ENCODE results near the gene DIAPH3.

Gene DIAPH3

GRCh38 chr13:60169239-60170031 lies 5.7 kb upstream of the DIAPH3 start:
- no peak for TF ChIP-seq CTCF (IDR thresholded peaks at IDR 0.05; ENCODE audit: control extremely low read depth, extremely low read depth, low read depth, missing control alignments)
- DNase-seq (ENCODE audit: extremely low spot score), result no peak
- ChIA-PET CTCF (interaction anchor here (1.0 kb wide), 1 partner anchor 12 kb away, joined by 3 read pairs; no protein-coding TSS in a partner anchor), POLR2A (no interaction called here)

GRCh38 chr13:60167121-60167520 lies 3.4 kb upstream of the DIAPH3 start:
- POLR2A ChIA-PET, result no interaction called here
- no peak for DNase-seq (ENCODE audit: extremely low spot score)
- CTCF ChIA-PET, result no interaction called here
- no peak for TF ChIP-seq CTCF (IDR thresholded peaks at IDR 0.05; ENCODE audit: control extremely low read depth, extremely low read depth, low read depth, missing control alignments)

GRCh38 chr13:60165391-60166099 lies 1.8 kb upstream of the DIAPH3 start:
- ChIA-PET POLR2A (no interaction called here), CTCF (interaction anchor here (1.1 to 1.3 kb wide), 3 partner anchors 14 to 190 kb away, joined by 3 to 4 read pairs (median 3); no protein-coding TSS in a partner anchor)
- no peak for DNase-seq (ENCODE audit: extremely low spot score)
- no peak for TF ChIP-seq CTCF (IDR thresholded peaks at IDR 0.05; ENCODE audit: control extremely low read depth, extremely low read depth, low read depth, missing control alignments)

GRCh38 chr13:60164234-60164889 lies 634 bp upstream of the DIAPH3 start:
- no peak for TF ChIP-seq CTCF (IDR thresholded peaks at IDR 0.05; ENCODE audit: control extremely low read depth, extremely low read depth, low read depth, missing control alignments)
- ChIA-PET POLR2A (no interaction called here), CTCF (interaction anchor here (1.0 to 1.4 kb wide), 7 partner anchors 9 to 189 kb away, joined by 3 to 5 read pairs (median 4); no protein-coding TSS in a partner anchor)
- DNase-seq (ENCODE audit: extremely low spot score), result no peak

- POLR2A ChIA-PET, result no interaction called here
- no peak for TF ChIP-seq CTCF (IDR thresholded peaks at IDR 0.05; ENCODE audit: control extremely low read depth, extremely low read depth, low read depth, missing control alignments)
- DNase-seq (ENCODE audit: extremely low spot score), result no peak
- CTCF ChIA-PET, result interaction anchor here (0.7 to 2.2 kb wide), 3 partner anchors 12 to 33 kb away, joined by 3 to 11 read pairs (median 3); no protein-coding TSS in a partner anchor
These were observed 1.6 kb downstream of the DIAPH3 start for GRCh38 chr13:60162096-60162495.

- TF ChIP-seq CTCF (IDR thresholded peaks at IDR 0.05; ENCODE audit: control extremely low read depth, extremely low read depth, low read depth, missing control alignments), result no peak
- POLR2A ChIA-PET, result no interaction called here
- no peak for DNase-seq (ENCODE audit: extremely low spot score)
- CTCF ChIA-PET, result interaction anchor here (1.3 to 1.4 kb wide), 2 partner anchors 21 to 477 kb away, joined by 3 read pairs; no protein-coding TSS in a partner anchor
These were observed 5.4 kb downstream of the DIAPH3 start for GRCh38 chr13:60158321-60158801.

Data from GM10248 (cell line).